ENCODE results near the gene ZBTB48. TPM values are rescaled to one million over a fixed set of nuclear protein-coding genes. Genes with fewer than 3 reads are reported as not detected.

The ZBTB48 gene
- total RNA-seq, 1 donor from 2014 or later, result 20.0 TPM

GRCh38 chr1:6621429-6622391 lies 41.9 kb downstream of the ZBTB48 start:
- Histone ChIP-seq H3K9me3 (ENCODE audit: insufficient read depth, low read depth, low read length) (no peaks in the 10 kb centered on the region), H3K36me3 (ENCODE audit: insufficient read depth, low read length) (peaks cover 19% of the 10 kb centered on the region), H3K27me3 (ENCODE audit: insufficient read depth, low read length) (no peaks in the 10 kb centered on the region), H3K27ac (ENCODE audit: low read depth, low read length) (no peak overlapping the region), H3K4me3 (ENCODE audit: insufficient read depth, low read depth, low read length) (no peak overlapping the region), H3K4me1 (ENCODE audit: insufficient read depth, low read length) (peaks cover 10% of the 10 kb centered on the region), H3K4me2 (ENCODE audit: low read length) (no peak overlapping the region), H2AFZ (ENCODE audit: low read depth, low read length) (no peak overlapping the region), H4K20me1 (ENCODE audit: insufficient read depth, low read length) (peaks cover 85% of the 10 kb centered on the region), H3K9ac (ENCODE audit: low read length) (no peak overlapping the region), H3K79me2 (ENCODE audit: insufficient read depth, low read length) (peaks cover 79% of the 10 kb centered on the region)
- Mint-ChIP-seq H3K27me3 (ENCODE audit: low read depth, unreplicated experiment) (no peaks in the 10 kb centered on the region), H3K27ac (ENCODE audit: unreplicated experiment) (no peak overlapping the region), H3K36me3 (ENCODE audit: low read depth, unreplicated experiment) (peaks cover 18% of the 10 kb centered on the region), H3K4me1 (ENCODE audit: low read depth, unreplicated experiment) (peaks cover 4% of the 10 kb centered on the region), H3K9me3 (ENCODE audit: unreplicated experiment) (no peaks in the 10 kb centered on the region), H3K4me3 (ENCODE audit: unreplicated experiment) (no peak overlapping the region)
- FAIRE-seq, result no peak
- TF ChIP-seq CTCF (IDR thresholded peaks at IDR 0.05; ENCODE audit: insufficient read depth, low read depth, low read length) (no peak), EZH2 (IDR thresholded peaks at IDR 0.05; ENCODE audit: insufficient read depth, low read length) (no peak)
- no peak for DNase-seq (ENCODE audit: low read depth)

- no peak overlapping the region for H3K4me3 Mint-ChIP-seq (ENCODE audit: unreplicated experiment)
Observed at GRCh38 chr1:6622396-6623152, 42.8 kb downstream of the ZBTB48 start.

More at GRCh38 chr1:6622396-6623152, 42.8 kb downstream of the ZBTB48 start:
- Histone ChIP-seq H3K79me2 (ENCODE audit: insufficient read depth, low read length) (peaks cover 79% of the 10 kb centered on the region), H3K9ac (ENCODE audit: low read length) (no peak overlapping the region), H2AFZ (ENCODE audit: low read depth, low read length) (no peak overlapping the region), H3K4me1 (ENCODE audit: insufficient read depth, low read length) (peaks cover 10% of the 10 kb centered on the region), H4K20me1 (ENCODE audit: insufficient read depth, low read length) (peaks cover 81% of the 10 kb centered on the region), H3K36me3 (ENCODE audit: insufficient read depth, low read length) (peaks cover 21% of the 10 kb centered on the region), H3K9me3 (ENCODE audit: insufficient read depth, low read depth, low read length) (no peaks in the 10 kb centered on the region), H3K4me3 (ENCODE audit: insufficient read depth, low read depth, low read length) (no peak overlapping the region), H3K4me2 (ENCODE audit: low read length) (no peak overlapping the region), H3K27me3 (ENCODE audit: insufficient read depth, low read length) (no peaks in the 10 kb centered on the region), H3K27ac (ENCODE audit: low read depth, low read length) (no peak overlapping the region)
- Mint-ChIP-seq H3K27me3 (ENCODE audit: low read depth, unreplicated experiment) (no peaks in the 10 kb centered on the region), H3K9me3 (ENCODE audit: unreplicated experiment) (no peaks in the 10 kb centered on the region), H3K36me3 (ENCODE audit: low read depth, unreplicated experiment) (peaks cover 16% of the 10 kb centered on the region), H3K27ac (ENCODE audit: unreplicated experiment) (no peak overlapping the region), H3K4me1 (ENCODE audit: low read depth, unreplicated experiment) (peaks cover 4% of the 10 kb centered on the region)
- FAIRE-seq, result no peak
- no peak for DNase-seq (ENCODE audit: low read depth)
- TF ChIP-seq CTCF (IDR thresholded peaks at IDR 0.05; ENCODE audit: insufficient read depth, low read depth, low read length) (no peak), EZH2 (IDR thresholded peaks at IDR 0.05; ENCODE audit: insufficient read depth, low read length) (no peak)

All from astrocyte (in vitro differentiated cells and primary cell).